H1 (cell line): ENCODE measurements around the gene UBIAD1. TPM values are rescaled to one million over a fixed set of nuclear protein-coding genes. Genes with fewer than 3 reads are reported as not detected.

Experiments
- CTCF ChIA-PET: fragments of 300-600 bp; sonication (Branson Sonifier 250); formaldehyde crosslinking; loops from one replicate; lab custom pipeline; 2021; ENCODE audit not compliant: partially characterized antibody; lab: Charles Lee
- POLR2A ChIA-PET: fragments of 300-600 bp; sonication (Branson Sonifier 250); formaldehyde crosslinking; loops from one replicate; lab custom pipeline; 2021; ENCODE audit warnings: inconsistent platforms; ENCODE audit not compliant: partially characterized antibody; lab: Charles Lee
- DNase-seq, 2 experiments: peaks; one replicate each; pipeline versions ENCODE4 v3.0.0 to v3.0.0-alpha.2; 2010 to 2022; ENCODE audit warnings: low spot score in 2 of 2, low read depth in 1 of 2, mixed read lengths in 1 of 2
- FAIRE-seq: peaks from 2 replicates; lab custom pipeline; 2011; peaks lifted over from hg19 to GRCh38; lab: Jason Lieb, UNC
- H2AFZ ChIP-seq: 2 replicates; pipeline ENCODE4 v1.8.1; 2012; ENCODE audit warnings: low read length, inconsistent platforms
- H2AK5ac ChIP-seq: 2 replicates; pipeline ENCODE4 v1.6.1; 2013; ENCODE audit warnings: low read depth, low read length
- H2BK120ac ChIP-seq: replicated peaks from 2 replicates; pipeline ENCODE3; 2013; ENCODE audit warnings: low read depth, low read length, inconsistent platforms
- H2BK12ac ChIP-seq: 2 replicates; pipeline ENCODE4 v1.6.1; 2013; ENCODE audit warnings: low read depth, low read length
- H2BK15ac ChIP-seq: 2 replicates; pipeline ENCODE4 v1.6.1; 2013; ENCODE audit warnings: low read length
- H2BK20ac ChIP-seq: 2 replicates; pipeline ENCODE4 v1.6.1; 2013; ENCODE audit warnings: low read length
- H2BK5ac ChIP-seq: 2 replicates; pipeline ENCODE4 v1.6.1; 2013; ENCODE audit warnings: low read depth, low read length
- H3K14ac ChIP-seq: 2 replicates; pipeline ENCODE4 v1.6.1; 2013; ENCODE audit warnings: inconsistent platforms; ENCODE audit not compliant: insufficient read length
- H3K18ac ChIP-seq: 2 replicates; pipeline ENCODE4 v1.6.1; 2013; ENCODE audit warnings: low read length; ENCODE audit errors: extremely low read depth
- H3K23ac ChIP-seq: 2 replicates; pipeline ENCODE4 v1.6.1; 2013; ENCODE audit warnings: inconsistent platforms; ENCODE audit not compliant: insufficient read length
- H3K23me2 ChIP-seq: 2 replicates; pipeline ENCODE4 v1.6.1; 2013; ENCODE audit warnings: low read depth, low read length
- H3K27ac ChIP-seq: 2 replicates; pipeline ENCODE4 v1.6.1; 2011; ENCODE audit warnings: low read depth, low read length, inconsistent platforms
- H3K27me3 ChIP-seq, 4 experiments: replicated peaks in 1 of 4; 1 replicate in 1 of 4; 2 replicates in 3 of 4; pipeline versions ENCODE4 v1.6.1 to v1.8.1; 2011 to 2013; ENCODE audit warnings: low read length in 3 of 4, mild to moderate bottlenecking in 3 of 4, inconsistent platforms in 2 of 4, mixed read lengths in 2 of 4, moderate library complexity in 1 of 4; ENCODE audit not compliant: control insufficient read depth in 3 of 4, insufficient read depth in 3 of 4; ENCODE audit errors: extremely low read depth in 1 of 4
- H3K36me3 ChIP-seq, 4 experiments: 2 replicates each; pipeline versions ENCODE4 v1.6.1 to v1.8.1; 2011 to 2013; ENCODE audit warnings: mild to moderate bottlenecking in 4 of 4, low read length in 3 of 4, moderate library complexity in 2 of 4, control low read depth in 1 of 4, inconsistent platforms in 1 of 4; ENCODE audit not compliant: insufficient read depth in 4 of 4, control insufficient read depth in 2 of 4
- H3K4ac ChIP-seq: replicated peaks from 2 replicates; pipeline ENCODE3; 2013; ENCODE audit warnings: low read length, low read depth, mixed read lengths, inconsistent platforms; ENCODE audit not compliant: insufficient read length
- H3K4me1 ChIP-seq, 4 experiments: replicated peaks in 1 of 4; 1 replicate in 1 of 4; 2 replicates in 3 of 4; pipeline versions ENCODE4 v1.6.1 to v1.8.1; 2011 to 2013; ENCODE audit warnings: low read length in 3 of 4, inconsistent platforms in 2 of 4, mixed read lengths in 1 of 4; ENCODE audit not compliant: insufficient read depth in 4 of 4, control insufficient read depth in 3 of 4
- H3K4me2 ChIP-seq, 2 experiments: 2 replicates each; pipeline versions ENCODE4 v1.6.1 to v1.8.1; 2011 to 2013; ENCODE audit warnings: low read depth in 2 of 2, low read length in 2 of 2, control low read depth in 1 of 2, inconsistent platforms in 1 of 2, mild to moderate bottlenecking in 1 of 2; ENCODE audit not compliant: insufficient read depth in 1 of 2
- H3K4me3 ChIP-seq, 4 experiments: fragments of 200-600, 300-600 bp in 1 of 4; sonication (generic), shearing (Covaris generic), sonication (Bioruptor Twin) in 1 of 4; 2 replicates each; pipeline versions ENCODE4 v1.5.1 to v1.8.1; 2011 to 2016; ENCODE audit warnings: low read length in 4 of 4, low read depth in 3 of 4, control low read depth in 2 of 4, inconsistent platforms in 2 of 4, mild to moderate bottlenecking in 2 of 4, mixed read lengths in 1 of 4, moderate library complexity in 1 of 4; ENCODE audit not compliant: insufficient read depth in 2 of 4; ENCODE audit errors: extremely low read depth in 1 of 4
- H3K56ac ChIP-seq: replicated peaks from 2 replicates; pipeline ENCODE3; 2013; ENCODE audit warnings: low read depth, mild to moderate bottlenecking, mixed read lengths, low read length, inconsistent platforms; ENCODE audit not compliant: insufficient read length
- H3K79me1 ChIP-seq: 2 replicates; pipeline ENCODE4 v1.6.1; 2013; ENCODE audit warnings: low read depth, low read length, control low read depth
- H3K79me2 ChIP-seq, 2 experiments: 2 replicates each; pipeline versions ENCODE4 v1.6.1 to v1.8.1; 2012 to 2013; ENCODE audit warnings: low read length in 2 of 2, mild to moderate bottlenecking in 2 of 2, inconsistent platforms in 1 of 2; ENCODE audit not compliant: insufficient read depth in 2 of 2, control insufficient read depth in 1 of 2
- H3K9ac ChIP-seq, 4 experiments: replicated peaks in 1 of 4; 1 replicate in 1 of 4; 2 replicates in 3 of 4; pipeline versions ENCODE4 v1.6.1 to v1.8.1; 2011 to 2013; ENCODE audit warnings: low read depth in 3 of 4, low read length in 3 of 4, control low read depth in 2 of 4, mild to moderate bottlenecking in 2 of 4, moderate library complexity in 2 of 4, inconsistent platforms in 1 of 4; ENCODE audit errors: extremely low read depth in 1 of 4
- H3K9me3 ChIP-seq, 2 experiments: 2 replicates each; pipeline versions ENCODE4 v1.6.1 to v1.8.1; 2012 to 2013; ENCODE audit warnings: mild to moderate bottlenecking in 2 of 2, moderate library complexity in 2 of 2, control low read depth in 1 of 2, inconsistent platforms in 1 of 2, low read depth in 1 of 2, low read length in 1 of 2, mixed read lengths in 1 of 2; ENCODE audit not compliant: insufficient read depth in 2 of 2
- H4K20me1 ChIP-seq, 2 experiments: replicated peaks in 1 of 2; 2 replicates each; pipeline versions ENCODE3 to v1.8.1; 2011 to 2013; ENCODE audit warnings: inconsistent platforms in 2 of 2, low read length in 2 of 2, mild to moderate bottlenecking in 1 of 2; ENCODE audit not compliant: insufficient read depth in 2 of 2, control insufficient read depth in 1 of 2
- H4K5ac ChIP-seq: 2 replicates; pipeline ENCODE4 v1.6.1; 2013; ENCODE audit warnings: low read length, low read depth, mixed read lengths, inconsistent platforms; ENCODE audit not compliant: insufficient read length
- H4K8ac ChIP-seq: 2 replicates; pipeline ENCODE4 v1.8.0; 2013; ENCODE audit warnings: mild to moderate bottlenecking, moderate library complexity, low read length, inconsistent platforms; ENCODE audit not compliant: insufficient read depth; ENCODE audit errors: extremely low read depth
- H4K91ac ChIP-seq: replicated peaks from 2 replicates; pipeline ENCODE3; 2013; ENCODE audit warnings: low read length, mixed read lengths, inconsistent platforms; ENCODE audit not compliant: insufficient read length
- BRCA1 ChIP-seq: IDR thresholded peaks from 2 replicates; pipeline ENCODE4 v1.6.1; 2012; ENCODE audit warnings: low read depth, low read length, improper control_type of control experiment
- CEBPB ChIP-seq: IDR thresholded peaks from 2 replicates; pipeline ENCODE4 v1.6.1; 2012; ENCODE audit warnings: low read depth, low read length
- CHD1 ChIP-seq: IDR thresholded peaks from 2 replicates; pipeline ENCODE4 v1.6.1; 2012; ENCODE audit warnings: low read depth, low read length, improper control_type of control experiment
- EP300 ChIP-seq, 2 experiments: IDR thresholded peaks; 1 replicate in 1 of 2; 2 replicates in 1 of 2; pipeline ENCODE4 v1.6.1; 2011 to 2012; ENCODE audit warnings: low read depth in 2 of 2, low read length in 2 of 2, mild to moderate bottlenecking in 2 of 2, borderline replicate concordance in 1 of 2, inconsistent platforms in 1 of 2, moderate library complexity in 1 of 2
- KDM1A ChIP-seq: fragments of 200-600, 300-600 bp; sonication (generic); IDR thresholded peaks from 2 replicates; pipeline ENCODE4 v1.7.1; 2016; ENCODE audit warnings: mild to moderate bottlenecking, low read length, borderline replicate concordance
- MAFK ChIP-seq: IDR thresholded peaks from 2 replicates; pipeline ENCODE4 v1.6.1; 2012; ENCODE audit warnings: low read depth, mild to moderate bottlenecking, improper control_type of control experiment, low read length
- POLR2AphosphoS5 ChIP-seq: IDR thresholded peaks from 2 replicates; pipeline ENCODE4 v1.6.1; 2011; ENCODE audit warnings: low read depth, low read length
- RFX5 ChIP-seq: IDR thresholded peaks from 2 replicates; pipeline ENCODE4 v1.6.1; 2011; ENCODE audit warnings: low read depth, low read length, improper control_type of control experiment, borderline replicate concordance
- SUZ12 ChIP-seq: fragments of 200-600 bp; sonication (generic); IDR thresholded peaks from 2 replicates; pipeline ENCODE4 v1.6.1; 2012; ENCODE audit warnings: mild to moderate bottlenecking, inconsistent platforms, low read length, moderate library complexity, mixed read lengths
- YY1 ChIP-seq: IDR thresholded peaks from 2 replicates; pipeline ENCODE4 v1.6.1; 2011; ENCODE audit warnings: low read depth, mild to moderate bottlenecking, low read length
- WGBS, 2 experiments: shearing (Covaris generic) in 1 of 2; methylation state at CpG; one replicate each; pipeline versions ENCODE4 v1.1.6 to v1.1.7; 2013 to 2015; ENCODE audit warnings: low lambda C conversion rate in 2 of 2, mixed read lengths in 2 of 2, inconsistent platforms in 1 of 2, low coverage in 1 of 2, missing lambda C conversion rate in 1 of 2; ENCODE audit not compliant: insufficient replicate concordance in 2 of 2, insufficient coverage in 1 of 2, insufficient read length in 1 of 2; ENCODE audit errors: extremely low coverage in 1 of 2, missing lambda C conversion rate in 1 of 2; 5-methylcytosine and 5-hydroxymethylcytosine counted together
- polyA plus RNA-seq, 7 experiments: library from polyadenylated mRNA; depleted of rRNA in 3 of 7; stranded (reverse) in 5 of 7; unstranded in 2 of 7; fragments of >200 nt in 5 of 7; fragments of 200-250 nt in 2 of 7; gene quantifications; 1 replicate in 5 of 7; 2 replicates in 1 of 7; 4 replicates in 1 of 7; pipeline versions ENCODE4 v1.2.1 to v1.2.3, GENCODE V29; 2011 to 2013; ENCODE audit warnings: missing spikeins in 2 of 7, mixed read lengths in 2 of 7
- total RNA-seq: library from RNA; stranded (reverse); fragmentation: NEBNext Ultra II Directional; extraction: Animal tissue kit (Norgen Biotek cat#: 25700); gene quantifications from 2 replicates; pipeline ENCODE4 v1.2.1, GENCODE V29; 2021

The UBIAD1 gene
- total and polyA plus RNA-seq, 2 of the 8 experiments (the other 6 are each of a cell fraction or from before 2014, with no cell fraction given) = 23.4 to 26.6 TPM

DNA sequence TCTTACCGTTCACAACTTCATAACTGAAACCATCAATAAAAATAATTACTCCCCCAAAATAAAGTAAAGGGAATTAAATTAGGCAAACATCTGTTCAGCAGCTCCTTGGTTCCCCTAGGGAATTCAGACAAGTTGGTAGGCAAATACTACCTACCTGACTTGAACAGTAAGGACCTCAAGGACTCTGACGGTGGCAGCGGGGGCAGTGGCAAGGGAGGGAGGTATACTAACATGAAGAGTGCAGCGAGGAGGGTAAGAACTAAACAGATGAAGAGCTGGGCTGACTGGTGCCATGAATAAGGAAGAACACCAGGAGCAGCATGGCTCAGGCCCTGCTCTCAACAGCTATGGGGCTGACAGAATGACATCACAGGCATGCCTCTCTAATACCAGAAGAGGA lies 43.8 kb upstream of the UBIAD1 start:
- WGBS, 2 experiments = 98% methylated on average over 4 of the region's 4 CpGs; no CpG with 5 or more reads in 1 of the 2 experiments
- H2BK12ac ChIP-seq = no peak overlapping the region
- no peaks in the 10 kb centered on the region for H3K9me3 ChIP-seq
- CTCF ChIA-PET = interaction anchor here (0.8 to 2.5 kb wide), 2 partner anchors 11 to 12 kb away, joined by 3 to 20 read pairs; no protein-coding TSS in a partner anchor
- H3K9ac ChIP-seq = no peak overlapping the region
- H3K79me2 ChIP-seq = no peaks in the 10 kb centered on the region
- H4K5ac ChIP-seq = no peak overlapping the region
- H3K4me2 ChIP-seq = no peak overlapping the region
- DNase-seq (no peak), FAIRE-seq (no peak)
- H3K56ac ChIP-seq = no peak overlapping the region
- H4K20me1 ChIP-seq = peaks cover 0 to 1% of the 10 kb centered on the region in 2 experiments
- no peak overlapping the region for H3K14ac ChIP-seq
- no peaks in the 10 kb centered on the region; the same call in 1 of the 2 replicates for H3K79me1 ChIP-seq
- H2BK15ac ChIP-seq = no peak overlapping the region
- H4K91ac ChIP-seq = no peak overlapping the region
- no peak overlapping the region for H2BK120ac ChIP-seq
- no peaks in the 10 kb centered on the region for H3K27me3 ChIP-seq
- TF ChIP-seq RFX5 = no peak
- TF ChIP-seq MAFK = no peak
- TF ChIP-seq EP300 (IDR thresholded peaks at IDR 0.05; ENCODE audit: borderline replicate concordance in 1 of 2, low read depth in 2 of 2, low read length in 2 of 2) = no peak
- TF ChIP-seq CHD1 = no peak
- no peak for TF ChIP-seq YY1
- TF ChIP-seq SUZ12 = no peak
- no peak for TF ChIP-seq KDM1A
- TF ChIP-seq CEBPB = no peak
- no peak for TF ChIP-seq BRCA1
- no peak for TF ChIP-seq POLR2AphosphoS5
- H3K4ac ChIP-seq = no peak overlapping the region
- H2AK5ac ChIP-seq = no peak overlapping the region
- H2AFZ ChIP-seq = no peak overlapping the region
- no peak overlapping the region for H3K4me3 ChIP-seq
- no peak overlapping the region for H3K27ac ChIP-seq
- H3K23me2 ChIP-seq = no peaks in the 10 kb centered on the region
- H2BK5ac ChIP-seq = no peak overlapping the region
- H3K23ac ChIP-seq = no peak overlapping the region
- H2BK20ac ChIP-seq = no peak overlapping the region
- H3K36me3 ChIP-seq = peaks cover 38 to 77% (median 63%) of the 10 kb centered on the region in 4 experiments
- H4K8ac ChIP-seq = no peak overlapping the region
- POLR2A ChIA-PET = interaction anchor here (0.8 kb wide), 1 partner anchor 13 kb away, joined by 3 read pairs; no protein-coding TSS in a partner anchor
- H3K4me1 ChIP-seq = no peaks in the 10 kb centered on the region
- H3K18ac ChIP-seq = no peak overlapping the region
